Transverse colon (tissue), 4 donors: Measurements from ENCODE around the gene EHBP1L1.

Experiments
- POLR2AphosphoS5 ChIP-seq, 3 donors: sonication (generic); formaldehyde crosslinking; IDR thresholded peaks; one replicate each; pipeline ENCODE4 v1.6.1; 2016; ENCODE audit warnings: antibody characterized with exemption in 3 of 3
- TF ChIP-seq, protein P1 (sequence below), 5 experiments: fragments of 200-600 bp in 3 of 5; fragments of 450-650 bp in 2 of 5; sonication (generic) in 3 of 5; IDR thresholded peaks; 1 replicate in 2 of 5; 2 replicates in 3 of 5; pipeline ENCODE4 v1.5.1; 2016 to 2017; ENCODE audit warnings: antibody characterized with exemption in 5 of 5, inconsistent platforms in 3 of 5, mild to moderate bottlenecking in 2 of 5, moderate library complexity in 1 of 5

GRCh38 chr11:65537296-65537597 lies 38.6 kb upstream of the EHBP1L1 start:
- TF ChIP-seq POLR2AphosphoS5 (IDR thresholded peaks at IDR 0.05): no peak
- TF ChIP-seq, protein P1, sequence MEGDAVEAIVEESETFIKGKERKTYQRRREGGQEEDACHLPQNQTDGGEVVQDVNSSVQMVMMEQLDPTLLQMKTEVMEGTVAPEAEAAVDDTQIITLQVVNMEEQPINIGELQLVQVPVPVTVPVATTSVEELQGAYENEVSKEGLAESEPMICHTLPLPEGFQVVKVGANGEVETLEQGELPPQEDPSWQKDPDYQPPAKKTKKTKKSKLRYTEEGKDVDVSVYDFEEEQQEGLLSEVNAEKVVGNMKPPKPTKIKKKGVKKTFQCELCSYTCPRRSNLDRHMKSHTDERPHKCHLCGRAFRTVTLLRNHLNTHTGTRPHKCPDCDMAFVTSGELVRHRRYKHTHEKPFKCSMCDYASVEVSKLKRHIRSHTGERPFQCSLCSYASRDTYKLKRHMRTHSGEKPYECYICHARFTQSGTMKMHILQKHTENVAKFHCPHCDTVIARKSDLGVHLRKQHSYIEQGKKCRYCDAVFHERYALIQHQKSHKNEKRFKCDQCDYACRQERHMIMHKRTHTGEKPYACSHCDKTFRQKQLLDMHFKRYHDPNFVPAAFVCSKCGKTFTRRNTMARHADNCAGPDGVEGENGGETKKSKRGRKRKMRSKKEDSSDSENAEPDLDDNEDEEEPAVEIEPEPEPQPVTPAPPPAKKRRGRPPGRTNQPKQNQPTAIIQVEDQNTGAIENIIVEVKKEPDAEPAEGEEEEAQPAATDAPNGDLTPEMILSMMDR (IDR thresholded peaks at IDR 0.05): no peak
